LNCaP clone FGC (cell line): ENCODE measurements around the gene PLXNA2.

ENCODE experiments used
- DNase-seq: peaks from one replicate; pipeline ENCODE4 v3.0.0-alpha.2; 2011; ENCODE audit warnings: low read depth
- H3K4me3 ChIP-seq: 2 replicates; pipeline ENCODE4 v1.5.1; 2011; ENCODE audit warnings: mild to moderate bottlenecking, low read depth, low read length, control low read depth
- CTCF ChIP-seq: IDR thresholded peaks from 2 replicates; pipeline ENCODE4 v1.5.1; 2012; ENCODE audit warnings: mild to moderate bottlenecking; ENCODE audit not compliant: control insufficient read depth, insufficient read depth; ENCODE audit errors: extremely low read depth

The PLXNA2 gene

GRCh38 chr1:208074353-208074752, 169.8 kb downstream of the PLXNA2 start:
- no peak for TF ChIP-seq CTCF
- no peak overlapping the region for H3K4me3 ChIP-seq
- no peak for DNase-seq

GRCh38 chr1:208071435-208072031, 172.7 kb downstream of the PLXNA2 start:
- DNase-seq, result no peak
- no peak overlapping the region for H3K4me3 ChIP-seq
- TF ChIP-seq CTCF, result no peak

GRCh38 chr1:208069908-208070307, 174.3 kb downstream of the PLXNA2 start:
- no peak for DNase-seq
- no peak for TF ChIP-seq CTCF
- H3K4me3 ChIP-seq, result no peak overlapping the region

GRCh38 chr1:208069317-208069716, 174.9 kb downstream of the PLXNA2 start:
- DNase-seq, result no peak
- no peak overlapping the region for H3K4me3 ChIP-seq
- TF ChIP-seq CTCF, result no peak

- no peak for TF ChIP-seq CTCF
- no peak for DNase-seq
- no peak overlapping the region for H3K4me3 ChIP-seq
Observed at GRCh38 chr1:208068908-208069307, 175.3 kb downstream of the PLXNA2 start.

- H3K4me3 ChIP-seq, result no peak overlapping the region
- no peak for TF ChIP-seq CTCF
- no peak for DNase-seq
Observed at GRCh38 chr1:208068407-208068806, 175.8 kb downstream of the PLXNA2 start.

GRCh38 chr1:208066583-208066982, 177.6 kb downstream of the PLXNA2 start:
- no peak for DNase-seq
- H3K4me3 ChIP-seq, result no peak overlapping the region
- TF ChIP-seq CTCF, result no peak
